HG03064 (cell line): ENCODE measurements around the gene ASTN2.
"Not testable (repeated sequence)": the region's sequence is repeated elsewhere in the genome, so short reads cannot be mapped to it uniquely, and the experiment has no call there.

Experiments used
- ATAC-seq: cut with Tn5 transposase; IDR thresholded peaks from one replicate; pipeline ENCODE4 v1.9.1; 2021; ENCODE audit warnings: low read depth; ENCODE audit not compliant: unreplicated experiment

ASTN2 gene

GRCh38 chr9:116843863-116844620, 570.8 kb downstream of the ASTN2 start:
- no peak for ATAC-seq

- ATAC-seq = no peak
Observed at GRCh38 chr9:116842658-116843057, 572.2 kb downstream of the ASTN2 start.

GRCh38 chr9:116838468-116838867, 576.4 kb downstream of the ASTN2 start:
- not testable (repeated sequence) for ATAC-seq

- no peak for ATAC-seq
Observed at GRCh38 chr9:116837018-116837989, 577.6 kb downstream of the ASTN2 start.

- ATAC-seq = not testable (repeated sequence)
Observed at GRCh38 chr9:116830321-116830720, 584.5 kb downstream of the ASTN2 start.

GRCh38 chr9:116821633-116822229, 593.1 kb downstream of the ASTN2 start:
- no peak for ATAC-seq

- ATAC-seq = no peak
Observed at GRCh38 chr9:116819116-116819515, 595.7 kb downstream of the ASTN2 start.

GRCh38 chr9:116817762-116818161, 597.1 kb downstream of the ASTN2 start:
- ATAC-seq = no peak

GRCh38 chr9:116816484-116816883, 598.4 kb downstream of the ASTN2 start:
- ATAC-seq = no peak

GRCh38 chr9:116815835-116816234, 599.0 kb downstream of the ASTN2 start:
- no peak for ATAC-seq

GRCh38 chr9:116813031-116813300, 601.9 kb downstream of the ASTN2 start:
- ATAC-seq = no peak

GRCh38 chr9:116812231-116813030, 602.4 kb downstream of the ASTN2 start:
- no peak for ATAC-seq

- no peak for ATAC-seq
Observed at GRCh38 chr9:116809656-116810055, 605.2 kb downstream of the ASTN2 start.

- ATAC-seq = no peak
Observed at GRCh38 chr9:116806075-116806474, 608.8 kb downstream of the ASTN2 start.

GRCh38 chr9:116800885-116801284, 614.0 kb downstream of the ASTN2 start:
- ATAC-seq = no peak

- ATAC-seq = no peak
Observed at GRCh38 chr9:116800074-116800473, 614.8 kb downstream of the ASTN2 start.

GRCh38 chr9:116798521-116798920, 616.3 kb downstream of the ASTN2 start:
- ATAC-seq = no peak

GRCh38 chr9:116797276-116797675, 617.6 kb downstream of the ASTN2 start:
- no peak for ATAC-seq

- ATAC-seq = no peak
Observed at GRCh38 chr9:116796669-116797068, 618.2 kb downstream of the ASTN2 start.

GRCh38 chr9:116795821-116796220, 619.0 kb downstream of the ASTN2 start:
- no peak for ATAC-seq

- no peak for ATAC-seq
Observed at GRCh38 chr9:116792271-116792670, 622.6 kb downstream of the ASTN2 start.
